Mononuclear cell (primary cell): ENCODE data around the gene VPS16. TPM values are rescaled to one million over a fixed set of nuclear protein-coding genes. Genes with fewer than 3 reads are reported as not detected.
"Not testable (repeated sequence)": the region's sequence is repeated elsewhere in the genome, so short reads cannot be mapped to it uniquely, and the experiment has no call there.

ENCODE experiments used
- H3K27me3 ChIP-seq: 2 replicates; pipeline ENCODE4 v1.6.0; 2011; ENCODE audit warnings: low read length, control low read depth; ENCODE audit not compliant: insufficient read depth
- H3K4me1 ChIP-seq: 2 replicates; pipeline ENCODE4 v1.5.1; 2011; ENCODE audit warnings: mild to moderate bottlenecking, low read length, control low read depth; ENCODE audit not compliant: insufficient read depth
- H3K4me3 ChIP-seq: 2 replicates; pipeline ENCODE4 v1.5.1; 2011; ENCODE audit warnings: mild to moderate bottlenecking, low read length, moderate library complexity
- H3K9me3 ChIP-seq: 2 replicates; pipeline ENCODE4 v1.5.1; 2011; ENCODE audit warnings: low read depth, mild to moderate bottlenecking, control low read depth, low read length
- total RNA-seq: library from RNA; depleted of rRNA; stranded (reverse); fragments of >200 nt; gene quantifications from one replicate; pipeline ENCODE4 v1.2.3, GENCODE V29; 2012

The VPS16 gene
- total RNA-seq, 1 donor = 16.6 TPM

- H3K9me3 ChIP-seq = no peaks in the 10 kb centered on the region
- H3K27me3 ChIP-seq = peaks cover 21% of the 10 kb centered on the region
- H3K4me3 ChIP-seq = no peak overlapping the region
- H3K4me1 ChIP-seq = peaks cover 9% of the 10 kb centered on the region
These were observed 23.8 kb upstream of the VPS16 start for GRCh38 chr20:2816583-2817340.

- Histone ChIP-seq H3K4me1 (peaks cover 10% of the 10 kb centered on the region), H3K27me3 (peaks cover 23% of the 10 kb centered on the region), H3K4me3 (no peak overlapping the region), H3K9me3 (no peaks in the 10 kb centered on the region)
These were observed 23.2 kb upstream of the VPS16 start for GRCh38 chr20:2817341-2817726.

- Histone ChIP-seq H3K4me1 (peaks cover 10% of the 10 kb centered on the region), H3K9me3 (no peaks in the 10 kb centered on the region), H3K27me3 (peaks cover 23% of the 10 kb centered on the region)
These were observed 22.5 kb upstream of the VPS16 start for GRCh38 chr20:2817891-2818595.

GRCh38 chr20:2820084-2820895 lies 20.3 kb upstream of the VPS16 start:
- peaks cover 23% of the 10 kb centered on the region for H3K27me3 ChIP-seq
- H3K4me3 ChIP-seq = no peak overlapping the region
- H3K4me1 ChIP-seq = peaks cover 10% of the 10 kb centered on the region
- H3K9me3 ChIP-seq = no peaks in the 10 kb centered on the region

More at GRCh38 chr20:2817891-2818595, 22.5 kb upstream of the VPS16 start:
- H3K4me3 ChIP-seq = no peak overlapping the region

GRCh38 chr20:2820896-2821869 lies 19.4 kb upstream of the VPS16 start:
- peaks cover 11% of the 10 kb centered on the region for H3K4me1 ChIP-seq
- peaks cover 29% of the 10 kb centered on the region for H3K27me3 ChIP-seq
- H3K4me3 ChIP-seq = no peak overlapping the region
- no peaks in the 10 kb centered on the region for H3K9me3 ChIP-seq

GRCh38 chr20:2822073-2822472 lies 18.5 kb upstream of the VPS16 start:
- no peak overlapping the region for H3K4me3 ChIP-seq
- peaks cover 17% of the 10 kb centered on the region for H3K4me1 ChIP-seq
- H3K27me3 ChIP-seq = peaks cover 38% of the 10 kb centered on the region
- no peaks in the 10 kb centered on the region for H3K9me3 ChIP-seq

GRCh38 chr20:2825761-2826160 lies 14.8 kb upstream of the VPS16 start:
- no peaks in the 10 kb centered on the region for H3K9me3 ChIP-seq
- peaks cover 31% of the 10 kb centered on the region for H3K27me3 ChIP-seq
- no peak overlapping the region for H3K4me3 ChIP-seq
- H3K4me1 ChIP-seq = peaks cover 16% of the 10 kb centered on the region

GRCh38 chr20:2826655-2827054 lies 13.9 kb upstream of the VPS16 start:
- Histone ChIP-seq H3K27me3 (peaks cover 26% of the 10 kb centered on the region), H3K9me3 (no peaks in the 10 kb centered on the region), H3K4me1 (peaks cover 12% of the 10 kb centered on the region), H3K4me3 (no peak overlapping the region)

GRCh38 chr20:2829376-2829775 lies 11.2 kb upstream of the VPS16 start:
- no peaks in the 10 kb centered on the region for H3K9me3 ChIP-seq
- H3K27me3 ChIP-seq = peaks cover 23% of the 10 kb centered on the region
- peaks cover 12% of the 10 kb centered on the region for H3K4me1 ChIP-seq
- no peak overlapping the region for H3K4me3 ChIP-seq

- peaks cover 16% of the 10 kb centered on the region for H3K27me3 ChIP-seq
These were observed 9.3 kb upstream of the VPS16 start for GRCh38 chr20:2831206-2831605.

GRCh38 chr20:2833761-2834160 lies 6.8 kb upstream of the VPS16 start:
- H3K4me1 ChIP-seq = peaks cover 5% of the 10 kb centered on the region
- H3K27me3 ChIP-seq = peaks cover 2% of the 10 kb centered on the region
- H3K9me3 ChIP-seq = no peaks in the 10 kb centered on the region
- no peak overlapping the region for H3K4me3 ChIP-seq

More at GRCh38 chr20:2831206-2831605, 9.3 kb upstream of the VPS16 start:
- H3K4me3 ChIP-seq, H3K9me3 ChIP-seq: not testable (repeated sequence)
- peaks cover 10% of the 10 kb centered on the region for H3K4me1 ChIP-seq

- Histone ChIP-seq H3K4me1 (peaks cover 11% of the 10 kb centered on the region), H3K9me3 (no peaks in the 10 kb centered on the region), H3K4me3 (no peak overlapping the region)
These were observed 6.0 kb upstream of the VPS16 start for GRCh38 chr20:2834401-2835110.

GRCh38 chr20:2835331-2835796 lies 5.2 kb upstream of the VPS16 start:
- H3K4me1 ChIP-seq = peaks cover 19% of the 10 kb centered on the region
- H3K27me3 ChIP-seq = no peaks in the 10 kb centered on the region
- H3K9me3 ChIP-seq = no peaks in the 10 kb centered on the region
- no peak overlapping the region for H3K4me3 ChIP-seq

More at GRCh38 chr20:2834401-2835110, 6.0 kb upstream of the VPS16 start:
- H3K27me3 ChIP-seq = no peaks in the 10 kb centered on the region
